ENCODE data around the gene METTL4. TPM values are rescaled to one million over a fixed set of nuclear protein-coding genes. Genes with fewer than 3 reads are reported as not detected.

The METTL4 gene
- total and polyA plus RNA-seq, 2 donors (not counting 3 experiments of a cell fraction or from before 2014, with no cell fraction given), result 8.3 to 17.4 TPM

GRCh38 chr18:2515908-2516625 is 55.2 kb downstream of the METTL4 start:
- peak; percentile 3 for TF ChIP-seq MYC (IDR thresholded peaks at IDR 0.05; ENCODE audit: low read depth, low read length)
- peak; percentile 66 for TF ChIP-seq POLR2A (IDR thresholded peaks at IDR 0.05; ENCODE audit: low read depth, low read length)
- peak; percentile 66 for TF ChIP-seq POLR2AphosphoS5 (IDR thresholded peaks at IDR 0.05; ENCODE audit: insufficient read depth, low read depth, low read length)
- peak; percentile 96 for TF ChIP-seq FOS (IDR thresholded peaks at IDR 0.05; ENCODE audit: borderline replicate concordance, insufficient read depth, low read length)
- TF ChIP-seq JUN (IDR thresholded peaks at IDR 0.05; ENCODE audit: borderline replicate concordance, insufficient read depth, insufficient read length, low read depth), result peak; percentile 99
- no peak for TF ChIP-seq EZH2 (IDR thresholded peaks at IDR 0.05; ENCODE audit: borderline replicate concordance, low read depth, low read length, severe bottlenecking)
- peak; percentile 49 for TF ChIP-seq MAX (IDR thresholded peaks at IDR 0.05; ENCODE audit: insufficient read depth, insufficient read length)
- TF ChIP-seq CTCF (IDR thresholded peaks at IDR 0.05; ENCODE audit: extremely low read depth in 1 of 2, insufficient read depth in 1 of 2, low read depth in 1 of 2, low read length in 2 of 2), result no peak
- no peak for TF ChIP-seq GATA2 (IDR thresholded peaks at IDR 0.05; ENCODE audit: insufficient read depth, insufficient read length, low read depth, low read length)
- intact Hi-C loops (cut with micrococcal nuclease), result loop anchor here (1.0 to 10.0 kb wide), 5 partner anchors 25 to 731 kb away; partner anchors contain the start of genes METTL4, MYL12A and NDC80
- Histone ChIP-seq H3K4me1 (ENCODE audit: control insufficient read depth, extremely low read depth, insufficient read depth, low read length) (peaks cover 26% of the 10 kb centered on the region), H2AFZ (ENCODE audit: low read depth, low read length) (peak overlapping the region; percentile 56), H3K36me3 (ENCODE audit: control insufficient read depth in 2 of 2, extremely low read depth in 1 of 2, insufficient read depth in 2 of 2, low read length in 2 of 2) (no peaks in the 10 kb centered on the region), H3K27me3 (ENCODE audit: control insufficient read depth in 2 of 2, insufficient read depth in 2 of 2, low read length in 2 of 2) (no peaks in the 10 kb centered on the region), H4K20me1 (replicated peaks; ENCODE audit: control insufficient read depth, extremely low read depth, insufficient read depth, low read length) (no peaks in the 10 kb centered on the region), H3K4me2 (ENCODE audit: insufficient read depth, low read length) (peak overlapping the region; percentile 84), H3K9me1 (replicated peaks; ENCODE audit: control insufficient read depth, extremely low read depth, insufficient read depth, low read length) (no peaks in the 10 kb centered on the region), H3K9me3 (replicated peaks; ENCODE audit: control insufficient read depth, insufficient read depth, low read length) (no peaks in the 10 kb centered on the region), H3K79me2 (ENCODE audit: control insufficient read depth, insufficient read depth, low read length) (no peaks in the 10 kb centered on the region), H3K9ac (replicated peaks; ENCODE audit: extremely low read depth, insufficient read depth, low read length) (peak overlapping the region; percentile 84), H3K4me3 (replicated peaks in 1 of 3; ENCODE audit: insufficient read depth in 1 of 3, low read depth in 1 of 3, low read length in 3 of 3) (no peak overlapping the region), H3K27ac (ENCODE audit: insufficient read depth, low read depth, low read length) (peak overlapping the region; percentile 100)
- ChIA-PET POLR2A (no interaction called here), CTCF (interaction anchor here (1.6 kb wide), 1 partner anchor 26 kb away, joined by 5 read pairs; no protein-coding TSS in a partner anchor)
- peak; percentile 96 for DNase-seq (ENCODE audit: low read depth, low spot score)
- dilution Hi-C loops (cut with MboI; ENCODE audit: extremely low pct_ligation_motif_present, low sequenced_read_pairs), result no loop called here
- TSS peak; percentile 48 for BruUV-seq (replicated peaks)
- peak; percentile 92 for FAIRE-seq

Data from endothelial cell of umbilical vein (primary cell).